CMK (cell line): ENCODE data around the gene NKAIN4.

Experiments
- DNase-seq: peaks from one replicate; pipeline ENCODE4 v3.0.0-alpha.2; 2010; ENCODE audit warnings: low read depth

NKAIN4 gene

DNA sequence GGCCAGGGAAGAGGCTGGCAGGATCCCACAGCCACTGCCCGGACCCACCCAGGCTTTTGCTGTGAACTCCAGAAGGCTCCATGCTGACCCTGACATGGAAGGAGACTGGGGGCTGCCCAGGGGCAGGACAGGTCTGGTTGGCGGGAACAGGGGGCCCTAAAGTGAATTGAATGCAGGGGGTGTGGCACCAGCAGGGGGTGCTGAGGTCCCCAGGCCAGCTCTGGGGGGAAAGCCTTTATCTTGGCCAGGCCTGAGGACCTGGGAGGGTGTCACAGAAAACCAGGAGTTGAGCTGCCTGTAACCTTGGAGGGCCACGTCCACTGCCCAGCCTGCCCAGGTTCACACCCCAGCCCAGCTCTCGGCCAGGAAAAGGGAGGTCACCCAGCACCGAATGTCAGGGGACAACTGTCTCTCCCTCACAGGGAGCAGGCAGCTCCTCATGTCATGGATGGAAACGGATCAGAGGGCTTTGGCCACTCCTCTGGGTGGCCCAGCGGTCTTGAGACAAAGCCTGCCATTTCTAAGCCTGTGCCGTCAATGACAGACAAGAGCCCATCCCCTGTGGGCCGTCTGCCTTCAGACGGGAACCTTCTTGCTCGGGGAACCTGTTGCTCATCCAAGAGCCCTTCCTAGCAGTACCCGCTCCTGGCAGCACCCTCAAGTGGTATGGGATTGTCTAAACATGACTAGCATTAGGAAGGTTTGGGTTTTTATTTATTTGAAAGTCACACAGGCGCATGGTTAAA lies 35.4 kb downstream of the NKAIN4 start:
- DNase-seq = no peak

DNA sequence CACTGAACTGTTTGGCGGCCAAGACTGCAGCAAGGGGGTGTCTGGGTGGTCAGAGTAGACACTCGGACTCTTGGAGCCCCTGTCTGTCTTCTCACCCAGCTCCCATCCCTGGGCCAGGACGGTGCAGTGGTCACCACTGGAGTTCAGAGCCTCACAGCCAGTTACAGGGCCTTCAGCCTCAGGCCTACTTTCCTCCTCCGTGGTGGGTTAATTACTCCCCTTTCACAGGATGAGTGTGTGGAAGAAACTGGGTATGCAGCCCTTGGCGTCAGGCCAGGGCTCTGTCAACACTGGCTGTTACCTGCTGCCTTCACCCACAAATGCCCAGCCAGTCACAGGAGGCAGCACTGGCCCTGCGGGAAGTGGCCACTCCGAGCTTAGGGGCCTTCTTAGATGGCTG lies 36.6 kb downstream of the NKAIN4 start:
- DNase-seq = no peak

DNA sequence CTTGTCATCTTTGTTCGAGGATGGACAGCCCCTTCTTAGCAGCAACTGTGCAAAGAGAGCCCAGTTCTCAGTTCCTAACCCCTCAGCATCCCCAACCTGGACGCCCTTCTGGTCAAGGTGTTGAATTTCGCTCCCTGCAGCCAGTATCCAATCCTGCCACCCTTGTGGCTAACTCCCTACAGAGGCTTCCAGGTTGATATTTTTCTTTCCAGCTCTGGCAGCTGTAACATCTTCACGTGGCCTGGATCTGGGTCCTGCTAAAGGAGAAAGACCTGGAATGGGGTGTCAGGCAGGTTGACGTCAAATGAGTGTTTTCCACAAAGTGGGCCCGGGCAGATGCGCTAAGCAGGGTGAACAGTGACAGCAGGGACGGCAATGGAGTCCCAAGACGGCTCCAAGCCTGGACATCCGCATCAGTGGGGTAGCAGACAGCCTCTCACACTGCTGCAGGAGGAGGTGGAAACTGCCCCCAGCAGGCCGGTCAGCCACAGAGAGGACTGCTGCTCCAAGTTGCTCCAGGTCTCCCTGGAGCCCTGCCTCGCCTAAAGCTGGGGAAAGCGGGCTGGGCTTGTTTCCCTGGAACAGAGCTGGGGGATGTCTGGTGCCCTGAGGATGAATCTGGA lies 37.3 kb downstream of the NKAIN4 start:
- no peak for DNase-seq

DNA sequence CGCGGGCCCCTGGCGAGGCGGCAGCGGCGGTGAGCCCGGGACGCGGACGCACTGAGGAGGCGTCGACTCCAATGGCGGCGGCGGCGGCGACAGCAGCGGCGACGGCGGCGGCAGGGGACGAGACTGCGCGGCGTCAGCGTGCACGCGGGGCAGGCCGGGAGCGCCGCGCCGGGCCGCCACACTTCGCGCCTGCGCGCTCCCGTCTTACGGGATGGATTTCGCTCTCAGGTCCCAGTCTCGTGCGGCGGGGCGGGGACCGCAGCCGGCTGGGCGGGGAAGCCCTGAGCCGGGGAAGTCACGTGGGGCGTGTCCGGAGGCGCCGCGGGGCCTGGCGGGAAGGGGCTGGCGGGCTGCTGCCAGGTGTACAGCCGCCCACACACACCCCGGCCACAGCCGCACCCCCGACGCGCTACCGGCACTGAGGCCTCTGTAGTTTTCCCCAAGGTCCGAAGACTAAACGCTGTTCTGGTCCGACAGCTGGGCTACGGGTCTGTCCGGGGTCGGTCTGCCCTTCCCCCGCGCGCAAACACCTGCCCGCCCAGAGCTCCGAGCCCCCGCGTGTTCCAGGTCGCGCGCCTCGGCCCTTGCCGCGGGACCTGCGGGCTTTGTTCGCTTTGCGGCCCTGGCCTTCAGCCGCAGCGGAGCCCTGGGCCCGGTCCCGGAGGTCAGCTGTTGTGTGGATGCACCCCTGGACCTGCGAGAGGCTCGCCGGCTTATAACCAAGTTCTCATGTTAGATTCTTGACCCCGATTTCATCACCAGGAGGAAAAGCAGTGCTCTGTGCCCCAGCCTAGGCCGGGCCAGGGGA lies 38.0 kb downstream of the NKAIN4 start, which contains the start of gene YTHDF1:
Gene YTHDF1, minus strand, starts transcription at position 91 of the 808 bp plus-strand sequence. CDS start 239 bp downstream, outside the sequence.
- DNase-seq = peak; percentile 90

DNA sequence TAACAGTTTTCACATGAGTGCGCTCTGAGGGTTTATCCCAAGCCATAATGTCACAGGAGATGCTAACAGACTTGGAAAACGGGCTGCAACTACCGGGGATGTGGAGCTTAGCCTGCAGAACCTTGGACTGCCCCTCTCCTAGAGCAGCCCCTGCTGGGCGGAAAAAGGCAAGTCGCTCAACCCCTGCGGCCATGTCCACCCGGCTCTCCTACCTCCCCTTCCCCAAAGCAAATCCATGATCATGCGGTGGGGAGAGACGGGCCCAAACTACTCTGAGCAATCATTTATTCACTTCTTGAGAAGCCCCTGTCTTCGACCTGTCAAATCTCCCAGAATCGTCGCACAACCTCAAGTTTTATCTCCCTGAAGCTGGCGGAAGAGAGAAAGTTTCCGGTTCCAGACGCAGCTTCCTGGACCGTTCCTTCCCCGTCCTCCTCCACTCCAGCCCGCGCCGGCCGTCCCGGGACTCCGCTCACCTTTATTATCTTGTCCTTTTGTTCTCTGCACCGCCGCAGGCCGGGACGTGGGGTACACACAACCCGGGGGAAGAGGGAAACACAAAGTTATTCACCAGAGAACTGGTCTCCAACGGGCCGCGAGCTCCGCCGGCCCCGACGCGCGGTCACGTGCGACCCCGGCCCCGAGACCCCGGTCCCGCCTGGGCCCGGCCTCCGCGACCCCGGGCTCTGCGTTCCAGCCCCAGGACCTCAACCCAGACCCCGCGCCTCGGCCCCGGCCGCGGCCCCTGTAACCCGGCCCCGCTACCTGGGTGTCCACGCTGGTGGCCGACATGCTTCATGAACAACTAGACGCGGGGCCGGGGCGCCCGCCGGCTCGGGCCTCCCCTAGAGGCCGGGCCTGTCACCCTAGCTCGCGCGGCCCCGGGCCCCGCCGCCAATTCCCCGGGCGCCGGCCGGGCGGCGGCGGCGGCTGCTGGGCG lies 38.9 kb downstream of the NKAIN4 start:
- DNase-seq = no peak

DNA sequence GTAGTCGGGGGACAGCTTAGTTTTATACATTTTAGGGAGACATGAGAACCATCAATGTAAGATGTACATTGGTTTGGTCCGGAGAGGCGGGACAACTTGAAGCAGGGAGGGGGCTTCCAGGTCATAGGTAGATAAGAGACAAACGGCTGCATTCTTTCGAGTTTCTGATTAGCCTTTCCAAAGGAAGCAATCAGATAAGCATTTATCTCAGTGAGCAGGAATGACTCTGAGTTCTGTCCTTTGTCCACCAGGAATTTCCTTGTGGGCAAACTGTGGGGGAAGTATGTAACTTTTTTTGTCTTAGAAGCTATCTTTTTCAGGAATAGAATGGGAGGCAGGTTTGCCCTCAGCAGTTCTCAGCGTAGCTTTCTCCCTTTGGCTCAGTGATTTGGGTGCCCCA lies 39.7 kb downstream of the NKAIN4 start:
- no peak for DNase-seq

DNA sequence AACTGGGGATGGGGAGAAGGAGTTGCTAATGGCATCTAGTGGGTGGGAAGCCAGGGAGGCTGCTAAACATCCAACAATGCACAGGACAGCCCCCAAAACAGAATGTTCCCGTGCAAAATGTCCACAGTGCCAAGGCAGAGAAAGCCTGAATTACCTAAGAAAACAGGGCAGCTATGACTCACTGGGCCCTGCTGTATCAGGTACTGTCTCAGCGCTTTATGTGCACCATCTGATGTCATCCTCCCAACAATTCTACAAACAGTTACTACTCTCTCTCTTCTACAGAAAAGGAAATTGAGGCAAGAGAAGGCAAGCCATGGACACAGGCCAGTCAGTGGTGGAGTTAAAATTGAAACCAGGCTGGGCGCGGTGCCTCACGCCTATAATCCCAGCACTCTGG lies 41.5 kb downstream of the NKAIN4 start:
- no peak for DNase-seq

DNA sequence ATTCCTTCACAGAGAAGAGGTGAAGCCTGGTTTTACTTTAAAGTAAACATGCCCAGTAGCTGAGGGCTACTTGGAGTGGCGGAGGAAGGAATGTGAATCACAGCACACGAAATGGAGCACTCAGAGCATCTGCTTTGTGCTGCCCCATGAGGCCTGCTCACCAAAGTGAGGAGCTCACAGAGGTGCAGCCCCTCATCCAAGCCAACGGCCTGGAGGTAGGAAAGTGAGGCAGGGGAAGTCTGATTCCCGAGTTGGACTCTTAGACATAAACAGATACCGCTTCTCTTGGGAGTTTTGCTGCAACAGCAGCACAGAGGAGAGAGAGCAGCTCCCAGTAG lies 41.9 kb downstream of the NKAIN4 start:
- DNase-seq = no peak

DNA sequence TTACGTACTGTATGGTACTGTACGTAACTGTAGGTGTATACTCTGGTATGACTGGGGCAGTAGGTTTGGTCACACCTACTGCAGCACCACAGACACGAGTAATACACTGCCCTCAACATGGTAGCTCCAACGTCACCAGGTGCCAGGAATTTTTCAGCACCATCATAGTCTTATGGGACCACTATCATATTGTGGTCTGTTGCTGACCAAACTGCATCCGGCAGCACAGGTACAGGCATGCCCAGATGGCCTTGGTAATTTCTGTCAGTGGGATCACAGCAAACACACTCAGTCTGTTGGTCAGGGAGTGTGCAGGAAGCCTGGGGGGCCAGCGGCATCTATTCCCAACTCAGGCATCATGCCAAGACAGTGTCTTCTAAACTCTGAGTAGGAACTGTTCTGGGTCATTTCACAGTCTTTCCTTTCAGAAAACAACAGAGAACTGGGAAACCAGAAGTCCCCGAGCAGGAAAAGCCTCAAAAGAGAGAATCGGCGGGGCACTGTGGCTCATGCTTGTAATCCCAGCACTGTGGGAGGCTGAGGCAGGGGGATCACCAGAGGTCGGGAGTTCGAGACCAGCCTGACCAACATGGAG lies 44.2 kb downstream of the NKAIN4 start:
- no peak for DNase-seq

DNA sequence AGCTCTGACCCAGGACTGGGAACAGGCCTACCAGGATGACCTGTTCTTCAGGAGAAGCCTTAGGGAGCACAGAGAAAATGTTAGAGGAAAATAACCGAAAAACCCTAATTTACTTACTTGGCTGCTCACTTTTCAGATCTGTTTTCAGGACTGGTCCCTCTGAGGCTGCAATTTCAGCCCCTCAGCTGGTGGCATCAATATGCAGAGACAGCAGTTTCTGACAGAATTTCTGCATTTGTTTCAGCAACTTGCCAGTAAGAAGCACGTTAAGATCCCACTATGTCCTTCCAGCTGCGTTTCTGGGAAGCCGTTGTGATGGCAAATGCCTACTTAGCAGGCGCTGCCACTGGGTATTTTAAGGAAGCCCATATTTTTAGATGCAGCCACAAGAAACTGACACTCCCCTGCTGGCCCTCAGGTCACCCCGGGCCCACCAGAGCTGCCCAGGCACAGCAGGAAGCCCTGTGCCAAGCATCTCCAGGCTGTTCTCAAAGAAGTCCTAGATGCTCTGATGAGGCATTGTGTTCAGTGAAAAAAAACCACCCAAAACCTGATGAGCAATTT lies 45.8 kb downstream of the NKAIN4 start:
- DNase-seq = no peak

DNA sequence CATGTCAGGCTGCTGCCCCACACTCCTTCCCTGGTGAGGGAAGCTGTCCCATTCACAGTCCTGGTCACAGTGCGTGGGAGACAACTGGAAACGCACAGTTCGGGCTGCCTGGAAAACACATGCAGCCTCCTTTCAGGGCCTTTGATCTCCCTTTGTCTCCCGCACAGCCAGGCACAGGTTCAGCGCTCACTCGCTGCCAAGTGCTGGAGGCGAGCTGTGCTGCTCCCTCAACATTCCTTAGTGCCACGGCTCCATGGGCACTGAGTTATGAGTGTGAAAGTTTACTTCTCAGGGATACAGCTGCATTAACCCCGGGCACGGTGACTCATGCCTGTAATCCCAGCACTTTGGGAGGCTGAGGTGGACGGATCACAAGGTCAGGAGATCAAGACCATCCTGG lies 47.4 kb downstream of the NKAIN4 start:
- DNase-seq = no peak

DNA sequence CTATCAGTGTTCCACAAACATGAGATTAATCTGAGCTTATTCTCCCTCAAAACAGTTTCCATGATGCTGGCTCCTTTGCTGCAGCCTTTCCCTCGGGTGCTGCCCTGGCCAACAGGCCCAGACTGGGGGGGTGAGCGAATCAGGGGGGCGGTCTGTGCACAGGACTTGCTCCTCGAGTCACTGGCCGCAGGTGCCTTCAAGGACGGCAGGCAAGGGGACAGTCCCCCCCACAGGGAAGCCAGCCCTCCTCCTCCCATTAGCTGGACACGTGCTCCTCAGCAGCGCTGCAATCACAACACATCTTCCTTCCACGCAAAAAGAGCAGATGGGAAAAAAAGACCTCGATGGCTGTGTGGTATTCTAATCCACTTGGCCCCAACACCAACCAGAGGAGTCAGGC lies 48.4 kb downstream of the NKAIN4 start:
- DNase-seq = no peak

DNA sequence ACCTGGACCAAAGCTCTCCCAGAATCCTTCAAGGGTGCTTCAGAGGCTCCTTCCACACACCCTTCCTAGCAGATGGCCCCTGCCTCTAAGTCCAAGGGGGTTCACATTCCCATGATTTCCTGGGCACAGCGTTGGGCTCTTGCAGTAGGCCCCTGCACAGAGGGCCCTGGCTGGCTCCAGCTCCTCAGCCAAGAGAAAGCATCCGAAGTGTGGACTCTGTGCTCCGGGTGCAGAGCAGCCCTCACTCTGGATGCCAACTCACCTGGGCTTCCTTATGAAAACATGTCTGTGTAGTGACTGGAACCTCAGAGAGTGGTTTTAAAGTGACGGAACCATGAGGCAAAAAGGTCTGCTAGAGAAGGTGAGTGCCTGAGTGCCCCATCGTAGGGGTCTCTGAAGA lies 49.9 kb downstream of the NKAIN4 start:
- DNase-seq = no peak

DNA sequence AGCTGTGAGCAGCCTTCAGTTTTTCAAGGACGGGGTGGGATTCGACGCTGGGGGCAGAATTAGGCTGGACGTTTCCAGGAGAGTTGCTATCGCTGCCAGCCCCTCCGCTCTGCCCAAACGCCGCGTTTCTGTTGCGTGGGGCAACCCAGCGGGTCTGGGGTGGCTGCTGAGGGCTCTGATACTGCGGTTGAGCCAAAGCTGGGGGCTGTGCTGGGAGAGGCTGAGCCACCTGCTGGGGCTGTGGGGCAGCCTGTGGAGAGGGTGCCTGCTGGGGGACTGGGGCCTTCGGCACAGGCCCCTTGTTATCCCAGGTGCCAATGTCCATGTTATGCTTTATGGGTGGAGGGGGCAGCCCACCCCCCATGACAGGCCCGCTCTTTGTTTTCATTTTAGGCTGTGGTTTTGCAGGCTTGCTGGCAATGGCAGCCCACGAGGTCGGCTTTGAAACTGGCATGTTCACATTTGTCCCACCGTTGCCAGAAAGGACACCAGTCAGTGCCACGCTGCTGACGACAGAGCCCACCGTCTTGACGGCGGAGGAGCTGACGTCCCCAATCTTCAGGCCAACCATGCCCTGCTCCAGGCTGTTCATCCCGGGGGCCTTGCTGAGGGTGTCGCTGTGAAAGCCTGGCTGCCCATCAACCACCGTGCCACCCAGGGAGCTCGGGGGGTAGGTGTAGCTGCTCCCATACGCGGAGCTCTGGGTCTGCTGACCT lies 51.3 kb downstream of the NKAIN4 start:
- no peak for DNase-seq

DNA sequence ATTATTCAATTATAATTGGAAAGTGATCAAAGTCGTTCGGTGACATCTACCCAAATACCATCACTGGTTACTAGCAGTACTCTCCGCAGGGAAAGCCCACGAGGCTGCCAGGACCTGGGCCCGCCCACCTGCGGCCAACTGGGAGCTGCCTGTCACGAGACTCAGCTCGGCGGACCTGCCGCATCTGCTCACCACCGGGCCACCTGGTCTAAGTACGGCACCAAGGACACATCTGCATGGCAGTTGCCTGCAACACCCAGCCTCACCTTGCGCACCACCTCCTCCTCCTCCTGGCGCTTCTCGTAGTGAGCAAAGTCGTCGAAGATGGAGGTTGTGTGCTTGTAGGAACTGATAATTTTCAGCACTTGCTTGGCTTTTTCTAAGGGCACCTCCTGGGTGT lies 52.2 kb downstream of the NKAIN4 start:
- DNase-seq = no peak

DNA sequence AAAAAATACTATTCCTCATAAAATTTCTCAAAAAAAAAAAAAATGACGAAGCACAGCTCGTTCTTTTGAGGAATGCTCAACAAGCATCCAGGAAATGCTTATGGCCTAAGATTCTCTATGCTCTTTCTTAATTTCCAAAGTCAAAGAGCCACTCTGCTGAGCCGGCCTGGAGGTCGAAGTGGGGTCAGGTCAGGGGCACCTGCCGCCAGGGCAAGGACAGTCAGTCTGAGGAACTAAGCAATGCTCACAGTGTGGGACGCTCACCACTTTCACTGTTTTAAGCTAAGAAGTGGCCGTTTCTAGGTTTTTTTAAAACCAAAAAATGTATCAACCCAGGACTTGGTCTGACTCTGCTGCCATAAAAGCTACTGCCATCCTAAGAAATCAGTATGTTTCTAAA lies 55.7 kb downstream of the NKAIN4 start:
- no peak for DNase-seq

DNA sequence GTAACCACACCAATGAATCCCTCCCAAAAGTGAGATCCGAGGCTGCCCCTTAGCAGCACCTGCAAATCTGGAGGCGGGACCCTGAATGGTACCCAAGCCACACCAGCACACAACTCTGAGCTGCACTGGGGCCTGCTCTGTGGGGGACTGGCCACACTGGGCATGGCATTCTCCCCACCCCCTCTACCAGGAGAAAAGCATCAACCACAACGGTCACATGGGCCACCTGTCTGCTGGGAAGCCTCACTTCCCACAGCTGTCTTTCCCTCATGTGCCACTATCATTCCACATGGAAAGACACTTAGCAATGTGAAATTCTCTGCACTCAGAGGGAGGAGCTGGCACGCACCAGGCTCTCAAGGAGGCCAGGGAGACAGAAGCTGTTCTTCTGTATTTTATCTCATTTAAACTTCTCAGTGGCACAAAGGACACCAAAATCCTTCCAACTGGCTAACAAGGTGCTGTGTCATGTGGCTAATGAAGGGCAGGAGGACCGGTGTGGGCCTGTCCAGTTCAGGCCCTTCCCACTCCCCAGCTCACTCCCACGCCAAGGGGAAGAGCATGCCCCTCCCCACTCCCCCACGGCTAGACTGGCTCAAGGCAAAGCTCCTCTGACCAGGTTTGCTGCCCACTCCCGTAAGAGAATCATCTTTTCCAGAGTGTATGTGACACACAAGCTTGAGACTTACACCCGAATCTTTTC lies 57.3 kb downstream of the NKAIN4 start:
- no peak for DNase-seq

DNA sequence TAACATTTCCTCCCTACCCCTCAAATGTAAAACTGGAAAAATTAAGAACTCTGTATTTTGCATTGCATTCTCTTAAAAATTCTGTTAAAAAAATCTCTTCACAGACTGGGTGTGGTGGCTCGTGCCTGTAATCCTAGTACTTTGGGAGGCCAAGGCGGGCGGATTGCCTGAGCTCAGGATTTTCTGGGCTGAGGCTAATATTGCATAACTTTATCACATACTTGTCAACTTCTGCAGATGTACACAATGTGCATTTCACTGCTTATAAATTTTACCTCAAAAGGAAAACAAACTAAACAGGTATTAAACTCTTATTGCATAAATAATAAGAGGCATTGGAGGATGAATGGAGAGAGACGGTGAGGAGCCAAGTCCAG lies 59.5 kb downstream of the NKAIN4 start:
- DNase-seq = no peak

DNA sequence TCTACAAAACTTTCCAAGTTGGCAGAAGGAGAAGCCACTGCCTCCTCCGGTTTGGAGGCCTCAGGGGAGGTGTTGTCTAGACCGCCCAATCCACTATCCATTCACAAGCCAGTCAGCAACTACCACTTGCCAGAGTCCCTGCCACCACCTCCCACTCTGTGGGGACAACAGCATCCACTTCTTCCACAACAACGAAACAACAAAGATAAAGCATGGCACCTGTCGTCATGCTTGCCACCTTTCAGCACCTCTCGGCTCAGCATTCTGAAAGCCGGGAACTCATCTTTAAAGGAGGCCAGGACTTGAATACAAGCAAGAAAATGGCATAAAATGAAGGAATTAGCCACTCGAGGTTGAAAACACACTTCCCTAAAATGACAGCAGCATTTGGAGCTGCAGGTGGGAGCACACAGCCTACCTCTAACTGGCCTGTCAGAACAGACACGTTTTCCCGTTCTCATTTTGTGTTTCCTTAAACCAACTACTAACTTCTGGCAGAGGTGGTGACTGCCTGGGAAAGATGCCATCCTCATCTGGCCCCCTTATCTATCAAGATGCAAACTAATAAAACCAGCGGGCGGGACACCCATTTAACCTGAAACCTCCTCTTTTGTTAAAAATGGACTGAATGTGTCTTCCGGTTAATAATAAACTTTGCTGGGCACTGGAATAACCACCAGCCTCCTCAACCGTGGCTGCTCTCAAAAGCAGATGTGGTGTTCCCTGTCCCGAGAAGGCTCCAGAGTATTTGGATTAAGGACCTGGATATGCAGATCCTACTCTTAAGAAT lies 60.1 kb downstream of the NKAIN4 start:
- DNase-seq = no peak
